Measurements from ENCODE around the gene NINL. TPM values are rescaled to one million over a fixed set of nuclear protein-coding genes. Genes with fewer than 3 reads are reported as not detected.
"Not testable (repeated sequence)": the region's sequence is repeated elsewhere in the genome, so short reads cannot be mapped to it uniquely, and the experiment has no call there.

Gene NINL
- polyA plus RNA-seq, 1 donor (not counting 4 experiments of a cell fraction or from before 2014, with no cell fraction given), result 0.79 TPM

DNA sequence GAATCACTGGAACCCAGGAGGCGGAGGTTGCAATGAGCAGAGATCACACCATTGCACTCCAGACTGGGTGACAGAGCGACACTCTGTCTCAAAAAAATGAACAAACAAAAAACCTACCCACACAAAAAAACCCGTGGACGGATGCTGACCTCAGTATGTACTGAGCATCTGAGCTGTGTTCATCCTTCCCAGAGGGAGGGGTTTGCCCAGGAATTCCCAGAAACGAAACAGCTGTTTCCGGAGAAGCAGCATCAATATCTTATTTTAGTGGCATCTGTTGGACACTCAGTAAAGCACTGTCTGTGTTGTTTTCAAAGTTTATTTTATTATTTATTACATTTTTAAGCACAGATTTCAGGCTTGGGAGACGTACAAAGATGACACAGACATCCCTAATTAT lies 19.8 kb upstream of the NINL start:
- Histone ChIP-seq H3K27me3 (ENCODE audit: control insufficient read depth, extremely low read depth, insufficient read depth, low read length) (no peaks in the 10 kb centered on the region), H3K9me3 (ENCODE audit: control insufficient read depth, low read depth, low read length) (no peaks in the 10 kb centered on the region), H3K4me3 (ENCODE audit: control insufficient read depth in 2 of 3, extremely low read depth in 1 of 3, insufficient read depth in 2 of 3, low read depth in 1 of 3, low read length in 3 of 3) (no peak overlapping the region), H3K9me1 (ENCODE audit: control insufficient read depth, extremely low read depth, insufficient read depth, low read length) (no peaks in the 10 kb centered on the region), H3K4me2 (ENCODE audit: control insufficient read depth, extremely low read depth, insufficient read depth, low read depth, low read length) (no peak overlapping the region), H4K20me1 (ENCODE audit: control insufficient read depth, extremely low read depth, insufficient read depth, low read length) (no peaks in the 10 kb centered on the region), H3K9ac (ENCODE audit: control insufficient read depth, extremely low read depth, insufficient read depth, low read length) (no peak overlapping the region), H3K79me2 (ENCODE audit: control insufficient read depth, insufficient read depth, low read length) (no peaks in the 10 kb centered on the region), H3K4me1 (ENCODE audit: control insufficient read depth, extremely low read depth, insufficient read depth, low read length) (no peaks in the 10 kb centered on the region), H3K27ac (ENCODE audit: control insufficient read depth, insufficient read depth, low read length) (no peak overlapping the region), H2AFZ (ENCODE audit: control insufficient read depth, low read length) (no peak overlapping the region), H3K36me3 (ENCODE audit: control insufficient read depth in 2 of 2, extremely low read depth in 1 of 2, insufficient read depth in 2 of 2, low read length in 2 of 2) (no peaks in the 10 kb centered on the region)
- DNase-seq (ENCODE audit: low read depth, low spot score) (no peak), FAIRE-seq (no peak)
- dilution Hi-C loops (cut with MboI; ENCODE audit: extremely low pct_ligation_motif_present, low sequenced_read_pairs), result no loop called here
- TF ChIP-seq, protein P1, sequence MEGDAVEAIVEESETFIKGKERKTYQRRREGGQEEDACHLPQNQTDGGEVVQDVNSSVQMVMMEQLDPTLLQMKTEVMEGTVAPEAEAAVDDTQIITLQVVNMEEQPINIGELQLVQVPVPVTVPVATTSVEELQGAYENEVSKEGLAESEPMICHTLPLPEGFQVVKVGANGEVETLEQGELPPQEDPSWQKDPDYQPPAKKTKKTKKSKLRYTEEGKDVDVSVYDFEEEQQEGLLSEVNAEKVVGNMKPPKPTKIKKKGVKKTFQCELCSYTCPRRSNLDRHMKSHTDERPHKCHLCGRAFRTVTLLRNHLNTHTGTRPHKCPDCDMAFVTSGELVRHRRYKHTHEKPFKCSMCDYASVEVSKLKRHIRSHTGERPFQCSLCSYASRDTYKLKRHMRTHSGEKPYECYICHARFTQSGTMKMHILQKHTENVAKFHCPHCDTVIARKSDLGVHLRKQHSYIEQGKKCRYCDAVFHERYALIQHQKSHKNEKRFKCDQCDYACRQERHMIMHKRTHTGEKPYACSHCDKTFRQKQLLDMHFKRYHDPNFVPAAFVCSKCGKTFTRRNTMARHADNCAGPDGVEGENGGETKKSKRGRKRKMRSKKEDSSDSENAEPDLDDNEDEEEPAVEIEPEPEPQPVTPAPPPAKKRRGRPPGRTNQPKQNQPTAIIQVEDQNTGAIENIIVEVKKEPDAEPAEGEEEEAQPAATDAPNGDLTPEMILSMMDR (optimal IDR thresholded peaks at IDR 0.05 in 1 of 3, IDR thresholded peaks at IDR 0.05 in 1 of 3, conservative IDR thresholded peaks at IDR 0.05 in 1 of 3; ENCODE audit: extremely low read depth in 1 of 3, insufficient read depth in 2 of 3, low read length in 3 of 3), result no peak
- no peak for TF ChIP-seq EZH2 (IDR thresholded peaks at IDR 0.05; ENCODE audit: low read length)

DNA sequence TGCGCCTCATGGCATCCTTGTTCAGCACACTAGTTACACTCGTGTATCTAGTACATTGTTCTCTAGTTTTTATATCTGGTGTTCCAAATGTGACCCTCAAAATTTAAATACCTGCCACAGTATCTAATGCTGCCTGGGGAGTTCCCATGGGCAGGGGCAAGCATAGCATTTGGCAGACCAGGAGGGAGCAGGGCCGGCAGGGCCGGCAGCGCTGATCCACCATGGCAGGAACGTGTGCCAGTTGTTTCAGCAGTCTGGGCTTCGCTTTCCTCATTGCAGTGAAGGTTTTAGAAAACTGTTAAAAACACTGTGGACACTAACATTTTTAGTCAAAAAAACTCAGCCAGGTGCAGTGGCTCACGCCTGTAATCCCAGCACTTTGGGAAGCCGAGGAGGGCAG lies 19.3 kb upstream of the NINL start:
- no peak for FAIRE-seq
- H3K79me2 ChIP-seq (ENCODE audit: control insufficient read depth, insufficient read depth, low read length), result no peaks in the 10 kb centered on the region
- no peaks in the 10 kb centered on the region for H3K36me3 ChIP-seq (ENCODE audit: control insufficient read depth in 2 of 2, extremely low read depth in 1 of 2, insufficient read depth in 2 of 2, low read length in 2 of 2)
- H3K9me1 ChIP-seq (ENCODE audit: control insufficient read depth, extremely low read depth, insufficient read depth, low read length), result no peaks in the 10 kb centered on the region
- no peak overlapping the region for H3K27ac ChIP-seq (ENCODE audit: control insufficient read depth, insufficient read depth, low read length)
- no peak for DNase-seq (ENCODE audit: low read depth, low spot score)
- no peaks in the 10 kb centered on the region for H4K20me1 ChIP-seq (ENCODE audit: control insufficient read depth, extremely low read depth, insufficient read depth, low read length)
- H3K9me3 ChIP-seq (ENCODE audit: control insufficient read depth, low read depth, low read length), result no peaks in the 10 kb centered on the region
- no peak overlapping the region for H3K9ac ChIP-seq (ENCODE audit: control insufficient read depth, extremely low read depth, insufficient read depth, low read length)
- no peaks in the 10 kb centered on the region for H3K4me1 ChIP-seq (ENCODE audit: control insufficient read depth, extremely low read depth, insufficient read depth, low read length)
- dilution Hi-C loops (cut with MboI; ENCODE audit: extremely low pct_ligation_motif_present, low sequenced_read_pairs), result no loop called here
- TF ChIP-seq, protein P1 (optimal IDR thresholded peaks at IDR 0.05 in 1 of 3, IDR thresholded peaks at IDR 0.05 in 1 of 3, conservative IDR thresholded peaks at IDR 0.05 in 1 of 3; ENCODE audit: extremely low read depth in 1 of 3, insufficient read depth in 2 of 3, low read length in 3 of 3), result no peak
- TF ChIP-seq EZH2 (IDR thresholded peaks at IDR 0.05; ENCODE audit: low read length), result no peak
- no peak overlapping the region for H2AFZ ChIP-seq (ENCODE audit: control insufficient read depth, low read length)
- H3K4me2 ChIP-seq (ENCODE audit: control insufficient read depth, extremely low read depth, insufficient read depth, low read depth, low read length), result no peak overlapping the region
- no peak overlapping the region for H3K4me3 ChIP-seq (ENCODE audit: control insufficient read depth in 2 of 3, extremely low read depth in 1 of 3, insufficient read depth in 2 of 3, low read depth in 1 of 3, low read length in 3 of 3)
- no peaks in the 10 kb centered on the region for H3K27me3 ChIP-seq (ENCODE audit: control insufficient read depth, extremely low read depth, insufficient read depth, low read length)

DNA sequence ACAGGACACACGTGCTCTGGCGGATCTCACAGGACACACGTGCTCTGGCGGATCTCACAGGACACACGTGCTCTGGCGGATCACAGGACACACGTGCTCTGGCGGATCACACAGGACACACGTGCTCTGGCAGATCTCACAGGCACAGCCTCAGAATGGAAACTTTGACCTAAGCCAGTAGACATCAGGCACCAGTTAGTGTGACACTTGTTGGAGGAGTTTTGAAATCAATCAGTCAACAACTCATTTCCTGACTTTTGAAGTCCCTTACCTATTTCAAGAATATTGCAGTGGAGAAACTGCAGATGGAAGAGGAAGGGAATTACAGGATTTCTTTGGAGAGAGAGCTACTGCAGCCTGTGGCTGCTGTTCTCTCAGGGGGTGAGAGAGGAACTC lies 17.6 kb upstream of the NINL start:
- H3K9ac ChIP-seq (ENCODE audit: control insufficient read depth, extremely low read depth, insufficient read depth, low read length); DNase-seq (ENCODE audit: low read depth, low spot score); H2AFZ ChIP-seq (ENCODE audit: control insufficient read depth, low read length); H3K4me2 ChIP-seq (ENCODE audit: control insufficient read depth, extremely low read depth, insufficient read depth, low read depth, low read length); H4K20me1 ChIP-seq (ENCODE audit: control insufficient read depth, extremely low read depth, insufficient read depth, low read length); FAIRE-seq; H3K36me3 ChIP-seq (ENCODE audit: control insufficient read depth in 2 of 2, extremely low read depth in 1 of 2, insufficient read depth in 2 of 2, low read length in 2 of 2); H3K27ac ChIP-seq (ENCODE audit: control insufficient read depth, insufficient read depth, low read length); H3K27me3 ChIP-seq (ENCODE audit: control insufficient read depth, extremely low read depth, insufficient read depth, low read length); H3K79me2 ChIP-seq (ENCODE audit: control insufficient read depth, insufficient read depth, low read length); H3K4me3 ChIP-seq (ENCODE audit: control insufficient read depth in 2 of 3, extremely low read depth in 1 of 3, insufficient read depth in 2 of 3, low read depth in 1 of 3, low read length in 3 of 3); H3K9me1 ChIP-seq (ENCODE audit: control insufficient read depth, extremely low read depth, insufficient read depth, low read length); dilution Hi-C loops (cut with MboI; ENCODE audit: extremely low pct_ligation_motif_present, low sequenced_read_pairs); H3K9me3 ChIP-seq (ENCODE audit: control insufficient read depth, low read depth, low read length); H3K4me1 ChIP-seq (ENCODE audit: control insufficient read depth, extremely low read depth, insufficient read depth, low read length): not testable (repeated sequence)

DNA sequence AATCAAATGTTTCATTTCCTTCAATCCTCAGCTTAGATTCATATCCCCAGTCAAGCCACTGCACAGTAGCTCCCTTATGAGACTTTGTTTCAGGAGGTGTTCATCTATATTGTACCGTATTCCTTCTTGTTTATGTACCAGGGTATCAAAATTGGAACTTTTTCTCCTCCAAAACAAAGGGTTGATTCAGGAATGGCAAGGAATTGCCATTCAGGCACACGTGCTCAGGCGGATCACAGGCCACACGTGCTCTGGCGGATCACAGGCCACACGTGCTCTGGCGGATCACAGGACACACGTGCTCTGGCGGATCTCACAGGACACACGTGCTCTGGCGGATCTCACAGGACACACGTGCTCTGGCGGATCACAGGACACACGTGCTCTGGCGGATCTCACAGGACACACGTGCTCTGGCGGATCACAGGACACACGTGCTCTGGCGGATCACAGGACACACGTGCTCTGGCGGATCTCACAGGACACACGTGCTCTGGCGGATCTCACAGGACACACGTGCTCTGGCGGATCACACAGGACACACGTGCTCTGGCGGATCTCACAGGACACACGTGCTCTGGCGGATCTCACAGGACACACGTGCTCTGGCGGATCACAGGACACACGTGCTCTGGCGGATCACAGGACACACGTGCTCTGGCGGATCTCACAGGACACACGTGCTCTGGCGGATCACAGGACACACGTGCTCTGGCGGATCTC lies 17.0 kb upstream of the NINL start:
- H3K9me1 ChIP-seq (ENCODE audit: control insufficient read depth, extremely low read depth, insufficient read depth, low read length); H3K4me3 ChIP-seq (ENCODE audit: control insufficient read depth in 2 of 3, extremely low read depth in 1 of 3, insufficient read depth in 2 of 3, low read depth in 1 of 3, low read length in 3 of 3); H3K9me3 ChIP-seq (ENCODE audit: control insufficient read depth, low read depth, low read length); H3K4me2 ChIP-seq (ENCODE audit: control insufficient read depth, extremely low read depth, insufficient read depth, low read depth, low read length); H3K36me3 ChIP-seq (ENCODE audit: control insufficient read depth in 2 of 2, extremely low read depth in 1 of 2, insufficient read depth in 2 of 2, low read length in 2 of 2); dilution Hi-C loops (cut with MboI; ENCODE audit: extremely low pct_ligation_motif_present, low sequenced_read_pairs); FAIRE-seq; DNase-seq (ENCODE audit: low read depth, low spot score); H3K9ac ChIP-seq (ENCODE audit: control insufficient read depth, extremely low read depth, insufficient read depth, low read length); H3K27ac ChIP-seq (ENCODE audit: control insufficient read depth, insufficient read depth, low read length); H2AFZ ChIP-seq (ENCODE audit: control insufficient read depth, low read length); H4K20me1 ChIP-seq (ENCODE audit: control insufficient read depth, extremely low read depth, insufficient read depth, low read length); H3K79me2 ChIP-seq (ENCODE audit: control insufficient read depth, insufficient read depth, low read length); H3K27me3 ChIP-seq (ENCODE audit: control insufficient read depth, extremely low read depth, insufficient read depth, low read length); H3K4me1 ChIP-seq (ENCODE audit: control insufficient read depth, extremely low read depth, insufficient read depth, low read length): not testable (repeated sequence)
